ENCODE data around the gene C4orf50.

Gene C4orf50

GRCh38 chr4:5990446-5991160 lies 27.6 kb downstream of the C4orf50 start:
- TF ChIP-seq CTCF (IDR thresholded peaks at IDR 0.05; ENCODE audit: low read depth, low read length, missing control alignments) = no peak
- no peak overlapping the region for H3K4me3 ChIP-seq (ENCODE audit: low read depth, low read length)
- no peak for DNase-seq (ENCODE audit: low read depth)

- H3K4me3 ChIP-seq (ENCODE audit: low read depth, low read length) = no peak overlapping the region
- no peak for TF ChIP-seq CTCF (IDR thresholded peaks at IDR 0.05; ENCODE audit: low read depth, low read length, missing control alignments)
- DNase-seq (ENCODE audit: low read depth) = no peak
Measured at GRCh38 chr4:5989236-5990225, 28.7 kb downstream of the C4orf50 start.

GRCh38 chr4:5988086-5988845 lies 30.0 kb downstream of the C4orf50 start:
- DNase-seq (ENCODE audit: low read depth) = no peak
- no peak overlapping the region for H3K4me3 ChIP-seq (ENCODE audit: low read depth, low read length)
- TF ChIP-seq CTCF (IDR thresholded peaks at IDR 0.05; ENCODE audit: low read depth, low read length, missing control alignments) = no peak

- no peak for TF ChIP-seq CTCF (IDR thresholded peaks at IDR 0.05; ENCODE audit: low read depth, low read length, missing control alignments)
- no peak overlapping the region for H3K4me3 ChIP-seq (ENCODE audit: low read depth, low read length)
- no peak for DNase-seq (ENCODE audit: low read depth)
Measured at GRCh38 chr4:5984843-5985242, 33.4 kb downstream of the C4orf50 start.

DNA sequence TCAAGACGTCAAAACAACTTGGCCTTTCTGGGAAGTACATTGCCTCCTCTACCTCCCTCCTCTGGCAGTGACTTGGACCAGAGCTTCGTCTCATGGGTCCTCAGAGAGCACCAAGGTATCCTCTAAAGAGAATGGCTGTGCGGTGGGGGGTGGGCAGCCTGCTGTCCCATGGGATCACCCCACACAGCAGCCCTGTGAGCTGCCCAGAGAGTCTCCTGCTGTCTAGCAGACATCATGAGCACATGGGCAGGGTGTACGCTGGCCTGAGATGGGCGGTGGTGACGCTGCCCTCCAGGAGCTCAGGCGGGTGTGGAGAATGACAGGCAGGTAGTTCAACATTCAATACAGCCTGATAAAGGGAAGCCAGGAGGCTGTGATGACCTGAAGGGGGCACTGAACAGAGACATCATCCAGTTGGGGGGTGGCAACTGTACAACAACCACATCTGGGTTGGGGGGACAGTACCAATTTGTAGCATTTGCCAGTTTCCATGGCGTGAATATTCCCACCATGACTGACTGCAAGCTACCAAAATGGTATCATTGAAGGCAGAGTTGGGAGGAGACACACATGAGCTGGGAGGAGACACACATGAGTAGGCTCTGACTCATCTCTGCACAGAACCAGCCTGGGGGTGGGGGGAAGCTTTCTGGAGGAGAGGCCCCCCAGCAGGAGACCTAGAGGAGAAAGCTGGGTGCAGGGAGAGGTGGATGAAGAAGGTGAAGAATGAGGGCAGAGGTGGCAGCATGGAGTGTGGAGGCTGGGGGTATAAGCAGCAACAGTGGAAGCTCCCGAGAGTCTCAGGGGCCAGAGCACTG lies 35.9 kb downstream of the C4orf50 start:
- no peak for TF ChIP-seq CTCF (IDR thresholded peaks at IDR 0.05; ENCODE audit: low read depth, low read length, missing control alignments)
- H3K4me3 ChIP-seq (ENCODE audit: low read depth, low read length) = no peak overlapping the region
- DNase-seq (ENCODE audit: low read depth) = no peak

Data from GM12864 (cell line).